ENCODE data around the gene KRTAP5-3.

- no peak for TF ChIP-seq CTCF (conservative IDR thresholded peaks at IDR 0.05)
- TF ChIP-seq ZFX (IDR thresholded peaks at IDR 0.05): no peak
Measured at GRCh38 chr11:1565173-1565903, 42.9 kb downstream of the KRTAP5-3 start.
